Fibroblast of the conjunctiva (primary cell): ENCODE data around the gene YY1.
"Not testable (repeated sequence)": the region's sequence is repeated elsewhere in the genome, so short reads cannot be mapped to it uniquely, and the experiment has no call there.

ENCODE experiments used
- DNase-seq: peaks from one replicate; pipeline ENCODE4 v3.0.0-alpha.2; 2010; ENCODE audit warnings: low read depth

The YY1 gene

DNA sequence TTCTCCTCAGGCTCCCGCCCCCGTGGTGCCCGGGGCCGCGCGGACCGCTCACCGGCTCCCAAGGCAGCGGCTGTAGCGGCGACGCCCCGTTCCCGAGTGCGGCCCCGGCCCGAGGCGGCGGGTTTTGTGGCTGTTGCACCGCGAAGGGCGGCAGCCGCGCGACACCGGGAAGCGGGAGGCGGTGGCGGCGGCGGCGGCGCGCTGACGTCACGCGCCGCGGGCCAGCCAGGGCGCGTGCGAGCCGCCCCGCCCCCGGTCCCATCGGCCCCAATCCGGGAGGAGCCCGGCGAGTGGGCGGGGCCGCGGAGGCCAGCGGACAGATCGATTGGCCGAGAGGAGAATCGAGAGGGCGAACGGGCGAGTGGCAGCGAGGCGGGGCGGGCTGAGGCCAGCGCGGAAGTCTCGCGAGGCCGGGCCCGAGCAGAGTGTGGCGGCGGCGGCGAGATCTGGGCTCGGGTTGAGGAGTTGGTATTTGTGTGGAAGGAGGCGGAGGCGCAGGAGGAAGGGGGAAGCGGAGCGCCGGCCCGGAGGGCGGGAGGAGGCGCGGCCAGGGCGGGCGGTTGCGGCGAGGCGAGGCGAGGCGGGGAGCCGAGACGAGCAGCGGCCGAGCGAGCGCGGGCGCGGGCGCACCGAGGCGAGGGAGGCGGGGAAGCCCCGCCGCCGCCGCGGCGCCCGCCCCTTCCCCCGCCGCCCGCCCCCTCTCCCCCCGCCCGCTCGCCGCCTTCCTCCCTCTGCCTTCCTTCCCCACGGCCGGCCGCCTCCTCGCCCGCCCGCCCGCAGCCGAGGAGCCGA, at the start of gene YY1:
Gene YY1 (plus strand): TSS at position 726 of the 792 bp plus-strand sequence. CDS start 101 bp downstream, outside the sequence.
- DNase-seq = peak; percentile 94

DNA sequence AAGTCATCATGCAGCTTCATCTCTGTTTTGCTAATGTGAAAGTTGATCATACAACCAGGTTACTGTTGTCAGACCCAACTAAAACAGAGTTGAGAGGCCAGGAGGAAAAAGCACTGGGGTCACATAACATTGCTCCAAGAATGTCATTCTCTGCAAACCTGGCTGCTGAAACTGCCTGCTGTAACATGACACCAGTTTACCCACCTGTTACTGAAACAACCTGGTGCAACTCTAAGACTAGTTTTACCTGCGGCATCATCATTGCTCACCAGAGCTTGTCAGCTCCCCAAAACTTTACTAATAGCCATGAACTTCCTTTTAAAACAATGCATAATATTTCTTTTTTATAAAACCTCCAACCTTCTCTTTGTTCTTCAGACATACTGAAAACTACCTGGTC, 48.8 kb upstream of the YY1 start:
- DNase-seq = no peak

DNA sequence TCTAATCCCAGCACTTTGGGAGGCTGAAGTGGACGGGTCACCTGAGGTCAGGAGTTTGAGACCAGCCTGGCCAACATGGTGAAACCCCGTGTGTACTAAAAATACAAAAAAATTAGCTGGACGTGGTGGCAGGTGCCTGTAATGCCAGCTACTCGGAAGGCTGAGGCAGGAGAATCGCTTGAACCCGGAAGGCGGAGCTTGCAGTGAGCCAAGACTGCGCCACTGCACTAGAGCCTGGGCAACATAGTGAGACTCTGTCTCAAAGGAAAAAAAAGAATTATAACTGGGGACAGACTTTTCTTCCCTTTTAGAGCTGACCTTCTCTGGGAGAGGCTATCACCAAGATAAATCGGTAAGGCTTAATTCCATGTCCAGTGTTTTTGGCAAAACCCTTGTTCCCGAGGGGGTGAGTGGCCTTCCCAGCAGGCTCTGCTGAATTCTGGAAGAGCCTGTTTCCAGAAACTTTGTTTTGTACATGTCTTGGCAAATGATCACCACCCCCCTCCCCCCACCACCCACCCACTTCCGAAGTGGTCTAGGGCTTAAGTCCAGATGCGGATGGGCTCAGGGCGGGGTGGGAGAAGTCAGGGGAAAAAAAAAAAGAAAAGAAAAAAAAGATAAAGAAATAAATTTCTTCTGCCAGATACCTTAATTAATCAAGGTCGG, 47.2 kb upstream of the YY1 start:
- DNase-seq = no peak

DNA sequence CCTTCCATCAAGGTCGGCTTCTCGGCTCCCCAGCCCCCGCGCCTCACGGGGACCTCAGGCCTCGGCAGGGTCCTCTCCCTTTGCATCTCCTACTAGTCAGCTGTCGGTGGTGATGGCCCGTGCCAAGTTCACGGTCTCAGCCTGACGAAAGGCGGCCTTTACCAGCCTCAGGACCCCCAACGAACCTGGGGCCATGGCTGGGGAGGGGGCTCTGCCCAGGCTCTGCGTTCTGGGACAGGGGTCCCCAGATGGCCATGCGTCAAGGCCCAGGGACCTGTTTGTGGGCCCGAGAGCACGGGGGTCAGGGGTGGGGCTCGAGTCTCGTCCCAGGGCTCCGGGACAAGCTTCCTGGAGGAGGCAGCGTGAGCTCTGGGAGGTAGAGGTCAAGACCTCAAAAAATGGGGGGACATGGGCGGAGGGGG, 46.7 kb upstream of the YY1 start:
- no peak for DNase-seq

DNA sequence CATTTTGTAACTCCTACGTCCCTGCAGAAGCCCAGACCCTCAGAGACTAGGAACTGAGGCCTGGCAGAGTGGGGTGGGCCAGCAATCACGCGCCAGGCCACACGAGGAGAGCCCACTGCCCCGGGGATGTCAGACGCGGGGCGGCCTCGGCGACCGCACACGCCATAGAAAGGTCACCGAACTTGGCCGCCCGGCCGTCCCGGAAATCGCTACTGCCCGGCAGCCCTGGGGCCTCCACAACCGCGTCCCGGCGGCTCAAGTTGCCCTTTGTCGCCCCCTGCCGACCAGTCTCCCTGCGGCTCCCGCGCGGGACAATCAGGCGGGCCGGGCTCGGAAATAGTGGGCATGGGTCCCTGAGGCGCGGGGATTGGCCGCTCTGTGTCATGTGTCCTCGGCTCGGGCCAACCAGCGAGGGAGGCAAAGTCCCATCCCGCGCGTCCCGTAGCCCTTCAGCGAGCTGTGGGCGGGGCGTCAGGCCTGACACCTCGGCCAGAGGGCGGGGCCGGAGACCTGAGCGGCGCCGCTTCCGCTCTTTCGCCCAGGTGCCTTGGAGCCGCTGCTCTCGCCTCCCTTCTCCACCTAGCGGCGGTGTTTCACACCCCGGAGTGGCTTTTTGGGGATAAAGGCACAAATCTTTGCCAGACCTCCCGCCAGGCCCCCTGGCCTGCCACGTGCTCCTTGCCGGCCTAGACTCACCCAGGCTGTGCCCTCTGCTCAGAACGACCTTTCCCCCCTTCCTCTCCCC, 46.1 kb upstream of the YY1 start:
- peak; percentile 94 for DNase-seq

DNA sequence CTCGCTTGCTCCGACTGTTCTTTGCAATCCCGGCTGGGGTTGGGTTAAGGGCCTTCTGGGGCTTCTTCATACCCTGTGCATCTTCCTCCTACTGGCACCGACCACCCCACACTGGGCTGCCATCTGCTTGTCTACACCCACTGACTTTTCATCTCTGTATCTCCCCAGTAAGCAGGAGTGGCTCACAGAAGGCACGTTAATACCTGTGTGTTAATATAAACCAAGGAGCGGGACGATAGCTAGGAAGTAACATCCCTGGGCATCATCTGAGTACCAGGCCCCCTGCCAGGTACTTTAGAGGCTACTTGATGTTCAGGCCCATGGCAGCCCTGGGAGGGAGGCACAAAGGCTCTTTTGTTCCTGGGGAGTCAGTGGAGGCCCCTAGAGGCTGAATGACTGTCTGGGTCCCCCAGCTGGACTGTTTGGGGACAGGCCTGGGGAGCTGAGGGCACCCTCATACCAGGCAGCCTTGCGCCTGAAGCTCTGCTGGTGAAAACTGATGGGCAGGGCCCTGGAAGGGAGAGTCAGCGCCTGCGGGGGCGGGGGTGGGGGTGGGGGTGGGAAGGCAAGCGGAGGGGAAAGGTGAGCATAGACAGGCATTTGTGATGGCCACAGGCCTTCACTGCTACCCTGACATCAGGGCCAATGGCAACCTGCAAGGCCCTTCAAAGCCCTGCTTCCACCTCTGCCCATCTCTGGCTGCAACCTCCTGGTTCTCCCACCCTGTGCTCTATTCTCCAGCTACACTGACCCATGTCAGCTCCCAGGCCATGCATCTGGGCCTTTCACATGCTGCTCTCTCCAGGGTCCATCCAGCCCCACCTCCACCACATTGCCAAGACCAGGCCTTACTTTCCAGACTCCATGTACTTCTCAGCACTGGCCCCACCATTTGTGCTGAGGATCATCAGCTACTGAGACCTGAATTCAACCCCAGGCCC, 45.3 kb upstream of the YY1 start:
- no peak for DNase-seq

DNA sequence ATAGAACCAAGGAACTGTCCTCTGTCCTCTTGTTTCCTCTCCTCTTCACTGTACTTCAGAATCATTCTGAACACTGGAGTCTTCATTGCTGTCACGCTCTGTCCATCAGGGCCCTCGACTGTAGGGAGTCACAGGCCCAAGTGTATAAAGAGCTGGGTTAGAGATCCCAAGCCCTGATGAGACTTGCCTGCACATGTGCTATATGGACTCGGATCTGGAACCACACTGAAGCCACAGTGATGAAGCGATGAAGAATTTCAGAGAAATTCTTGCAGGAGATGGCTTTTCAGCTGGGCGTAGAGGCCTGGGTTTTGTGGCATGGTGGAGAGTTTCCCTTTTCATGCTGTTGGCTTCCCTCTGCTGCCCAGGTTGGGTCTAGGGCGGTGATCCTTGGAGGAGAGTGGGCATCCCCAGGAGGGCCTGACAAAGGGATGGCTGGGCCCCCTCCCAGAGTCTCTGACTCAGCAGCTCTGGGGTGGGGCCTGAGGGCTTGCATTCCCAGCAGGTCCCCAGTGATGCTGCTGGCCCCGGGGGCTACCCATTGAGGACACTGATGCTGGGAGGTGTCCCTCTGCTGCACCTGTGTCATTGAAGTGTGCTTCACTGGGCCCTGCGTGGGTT, 39.6 kb upstream of the YY1 start:
- no peak for DNase-seq

DNA sequence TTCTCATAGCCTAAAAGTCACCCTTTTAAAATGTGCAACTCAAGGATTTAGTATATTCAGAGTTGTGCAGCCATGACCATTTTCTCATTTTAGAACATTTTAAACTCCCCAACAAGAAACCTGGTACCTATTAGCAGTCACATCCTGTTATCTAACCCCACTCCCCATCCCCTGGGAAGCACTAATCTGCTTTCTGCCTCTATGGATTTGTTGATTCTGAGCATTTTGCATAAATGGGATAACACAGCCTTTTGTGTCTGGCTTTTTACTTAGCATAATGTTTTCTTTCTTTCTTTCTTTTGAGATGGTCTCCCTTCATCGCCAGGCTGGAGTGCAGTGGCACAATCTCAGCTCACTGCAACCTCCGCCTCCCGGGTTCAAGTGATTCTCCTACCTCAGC, 38.6 kb upstream of the YY1 start:
- no peak for DNase-seq

DNA sequence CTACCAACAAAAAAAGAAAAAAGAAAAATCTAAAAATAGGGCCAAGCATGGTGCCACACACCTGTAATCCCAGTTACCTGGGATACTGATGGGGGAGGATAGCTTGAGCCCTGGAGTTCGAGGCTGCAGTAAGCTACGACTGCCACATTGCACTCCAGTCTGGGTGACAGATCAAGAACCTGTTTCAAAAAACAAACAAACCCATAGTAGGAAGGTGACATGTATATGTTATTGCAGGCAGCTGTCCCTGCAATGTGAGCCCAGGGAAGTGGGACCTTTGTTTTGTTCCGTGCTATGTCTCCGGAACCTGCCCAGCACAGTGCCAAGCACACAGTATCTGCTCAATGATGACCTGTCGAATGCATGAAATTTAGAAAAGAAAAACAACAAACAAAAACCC, 37.2 kb upstream of the YY1 start:
- DNase-seq = no peak

DNA sequence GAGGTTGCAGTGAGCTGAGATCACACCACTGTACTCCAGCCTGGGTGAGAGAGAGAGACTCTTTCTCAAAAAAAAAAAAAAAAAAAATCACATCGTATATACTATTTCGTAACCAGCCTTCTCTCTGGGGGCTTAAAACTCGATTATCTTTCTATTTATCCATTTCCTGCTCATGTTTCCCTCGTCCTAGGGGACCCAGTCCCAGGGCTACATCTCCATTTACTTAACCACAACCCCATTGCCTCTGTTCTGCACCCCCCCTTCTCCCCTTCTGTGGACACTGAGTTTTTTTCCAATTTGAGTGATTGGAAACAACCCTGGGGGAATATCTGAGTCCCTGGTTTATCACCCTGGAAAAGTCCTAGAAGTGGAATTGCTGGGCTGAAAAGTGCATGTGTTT, 36.2 kb upstream of the YY1 start:
- no peak for DNase-seq

DNA sequence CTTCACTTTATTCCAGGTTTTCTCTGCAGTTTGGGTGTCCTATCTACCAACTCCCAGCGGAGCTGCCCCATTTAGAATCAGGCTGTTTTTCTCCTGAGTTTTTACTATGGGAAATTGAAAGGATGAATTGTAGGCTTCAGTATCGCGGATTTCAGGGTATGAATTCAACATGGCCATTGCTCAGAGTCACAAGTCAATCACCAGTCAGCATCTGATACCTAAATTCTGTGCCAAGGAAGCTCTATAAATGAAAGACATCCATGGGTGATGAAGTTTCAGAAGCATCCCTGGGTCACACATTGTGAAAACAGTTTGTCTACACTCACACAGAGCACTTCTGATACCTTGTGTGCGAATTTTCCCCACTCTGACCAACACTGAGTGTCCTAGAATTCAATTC, 35.8 kb upstream of the YY1 start:
- DNase-seq = no peak

DNA sequence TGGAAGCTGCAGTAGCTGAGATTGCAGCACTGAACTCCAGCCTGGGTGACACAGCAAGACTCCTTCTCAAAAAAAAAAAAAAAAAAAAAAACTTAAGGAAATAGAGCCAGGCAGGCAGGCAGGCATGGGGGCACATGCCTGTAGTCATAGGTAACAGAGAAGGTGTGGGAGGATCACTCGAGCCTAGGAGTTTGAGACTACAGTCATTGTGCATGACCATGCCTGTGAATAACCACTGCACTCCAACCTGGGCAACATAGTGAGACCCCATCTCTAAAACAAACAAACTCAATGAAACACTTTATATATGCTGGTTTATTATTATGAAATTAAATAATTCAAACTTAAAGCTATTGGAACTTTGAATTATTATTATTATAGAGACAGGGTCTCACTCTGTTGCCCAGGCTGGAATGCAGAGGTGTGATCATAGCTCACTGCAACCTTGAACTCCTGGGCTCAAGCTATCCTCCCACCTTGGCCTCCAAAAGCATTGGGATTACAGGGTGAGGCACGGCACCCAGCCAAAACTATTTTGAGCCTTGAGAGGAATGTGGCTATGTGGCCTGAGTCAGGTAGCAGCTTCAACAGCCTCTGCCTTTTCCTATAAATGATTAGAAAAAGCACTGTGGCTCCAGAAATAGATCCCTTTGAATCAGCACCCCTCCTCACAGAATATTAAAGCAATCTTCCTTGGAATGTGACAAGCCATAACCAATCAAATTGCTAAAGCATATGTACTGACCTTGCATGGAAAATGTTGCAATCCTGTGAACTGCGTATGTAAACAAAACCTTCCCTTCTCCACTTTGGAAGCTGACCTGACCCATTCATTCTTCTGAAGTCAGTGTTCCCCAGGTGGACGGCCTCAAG, 34.7 kb upstream of the YY1 start:
- no peak for DNase-seq

DNA sequence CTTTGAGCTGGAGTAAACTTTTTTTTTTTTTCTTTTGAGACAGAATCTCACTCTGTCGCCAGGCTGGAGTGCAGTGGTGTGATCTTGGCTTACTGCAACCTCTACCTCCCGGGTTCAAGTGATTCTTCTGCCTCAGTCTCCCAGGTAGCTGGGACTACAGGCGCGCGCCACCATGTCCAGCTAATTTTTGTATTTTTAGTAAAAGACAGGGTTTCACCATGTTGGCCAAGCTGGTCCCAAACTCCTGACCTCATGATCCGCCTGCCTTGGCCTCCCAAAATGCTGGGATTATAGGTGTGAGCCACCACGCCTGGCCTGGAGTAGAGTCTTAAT, 34.1 kb upstream of the YY1 start:
- not testable (repeated sequence) for DNase-seq

DNA sequence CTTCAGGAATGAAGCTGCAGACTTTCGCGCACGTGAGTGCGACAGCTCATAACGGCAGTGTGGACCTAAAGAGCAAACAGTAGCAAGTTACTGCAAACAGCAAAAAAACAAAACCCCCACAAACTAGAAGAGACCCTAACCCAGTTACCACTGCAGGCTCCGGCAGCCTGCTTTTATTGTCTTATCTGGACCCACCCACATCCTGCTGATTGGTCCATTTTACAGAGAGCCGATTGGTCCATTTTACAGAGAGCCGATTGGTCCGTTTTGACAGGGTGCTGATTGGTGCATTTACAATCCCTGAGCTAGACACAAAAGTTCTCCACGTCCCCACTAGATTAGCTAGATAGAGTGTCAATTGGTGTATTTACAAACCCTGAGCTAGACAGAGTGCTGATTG, 31.4 kb upstream of the YY1 start:
- not testable (repeated sequence) for DNase-seq

DNA sequence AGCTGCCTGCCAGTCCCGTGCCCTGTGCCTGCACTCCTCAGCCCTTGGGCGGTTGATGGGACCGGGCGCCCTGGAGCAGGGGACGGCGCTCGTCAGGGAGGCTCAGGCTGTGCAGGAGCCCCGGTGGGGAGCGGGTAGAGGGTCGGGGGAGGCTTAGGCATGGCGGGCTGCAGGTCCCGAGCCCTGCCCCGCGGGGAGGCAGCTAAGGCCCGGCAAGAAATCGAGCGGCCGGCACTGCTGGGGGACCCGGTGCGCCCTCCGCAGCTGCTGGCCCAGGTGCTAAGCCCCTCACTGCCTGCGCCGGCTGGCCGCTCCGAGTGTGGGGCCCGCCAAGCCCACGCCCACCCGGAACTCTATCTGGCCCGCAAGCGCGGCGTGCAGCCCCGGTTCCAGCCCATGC, 30.8 kb upstream of the YY1 start:
- not testable (repeated sequence) for DNase-seq

DNA sequence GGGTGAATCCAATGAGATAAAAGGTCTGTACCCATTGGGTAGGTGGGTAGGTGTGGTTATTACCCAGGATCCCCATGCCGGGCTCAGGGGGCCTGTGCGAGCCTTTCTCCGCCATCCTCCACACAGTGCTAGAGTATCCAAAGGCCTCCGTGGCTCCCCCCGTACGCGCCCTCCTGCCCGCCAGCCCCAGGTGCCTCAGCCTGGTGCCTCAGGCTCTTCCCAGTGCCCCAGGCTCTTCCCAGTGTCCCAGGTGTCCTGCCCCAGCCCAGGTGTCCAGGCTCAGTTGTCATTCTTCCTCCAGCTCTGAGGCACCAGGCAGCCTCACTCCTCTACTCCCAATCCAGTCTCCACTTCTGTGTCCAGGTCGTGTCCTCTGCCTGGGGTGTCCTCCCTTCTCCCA, 27.6 kb upstream of the YY1 start:
- no peak for DNase-seq

DNA sequence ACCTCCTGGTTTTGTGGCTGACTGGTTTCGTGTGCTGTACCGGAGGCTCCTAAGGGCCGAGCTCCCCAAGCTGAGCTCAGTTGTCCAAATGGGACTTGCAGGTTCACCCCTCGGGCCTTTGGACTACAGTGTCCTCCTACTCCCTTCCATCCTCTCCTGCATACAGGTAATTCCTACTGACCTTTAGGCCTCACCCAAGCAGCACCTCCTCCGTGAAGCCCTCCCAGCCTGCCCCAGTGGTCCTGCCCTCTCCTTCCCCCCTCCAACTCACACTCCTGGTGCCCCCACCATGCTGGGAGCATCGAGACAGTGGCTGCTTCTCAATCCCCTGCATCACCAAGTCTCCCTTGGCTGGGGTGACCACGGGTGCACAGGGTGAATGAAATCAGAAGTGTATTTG, 27.1 kb upstream of the YY1 start:
- no peak for DNase-seq

DNA sequence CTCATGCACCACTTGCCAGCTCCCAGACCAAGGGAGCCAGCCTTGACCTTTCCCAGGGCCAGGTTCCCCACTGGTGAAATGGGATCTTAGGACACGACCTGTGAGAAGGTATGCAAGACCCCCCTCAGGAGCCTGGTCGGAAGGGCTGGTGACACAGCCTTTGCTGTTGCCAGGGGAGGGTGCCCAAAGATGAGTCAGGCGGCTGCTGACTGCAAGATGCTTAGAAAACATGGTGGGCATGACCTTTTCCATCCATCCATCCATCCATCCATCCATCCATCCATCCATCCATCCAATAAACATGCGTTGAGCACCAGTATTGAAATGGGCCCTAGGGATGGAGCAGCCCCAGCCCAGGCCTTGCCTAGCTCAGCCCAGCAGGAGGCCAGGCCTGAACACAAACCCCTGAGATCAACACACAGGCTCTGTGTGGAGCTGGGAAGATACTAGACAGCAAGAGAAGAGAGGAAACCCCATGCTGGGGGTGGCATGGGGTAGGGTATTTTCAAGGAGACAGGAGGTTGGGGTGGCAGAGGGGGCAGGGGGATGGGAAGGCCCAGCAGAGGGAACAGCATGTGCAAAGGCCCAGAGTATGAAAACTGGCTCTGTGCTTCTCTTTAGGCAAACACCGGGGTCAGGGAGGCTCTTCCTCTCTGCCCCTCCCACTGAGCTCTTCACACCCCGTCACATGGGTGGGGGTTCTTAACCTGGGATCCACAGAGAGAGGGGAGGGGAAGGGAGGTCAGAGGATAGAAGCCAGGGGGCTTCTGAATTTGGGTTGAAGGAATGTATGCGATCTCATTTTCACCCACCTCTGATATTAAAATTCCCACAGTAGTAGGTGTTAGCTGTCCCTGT, 26.2 kb upstream of the YY1 start:
- DNase-seq = no peak

DNA sequence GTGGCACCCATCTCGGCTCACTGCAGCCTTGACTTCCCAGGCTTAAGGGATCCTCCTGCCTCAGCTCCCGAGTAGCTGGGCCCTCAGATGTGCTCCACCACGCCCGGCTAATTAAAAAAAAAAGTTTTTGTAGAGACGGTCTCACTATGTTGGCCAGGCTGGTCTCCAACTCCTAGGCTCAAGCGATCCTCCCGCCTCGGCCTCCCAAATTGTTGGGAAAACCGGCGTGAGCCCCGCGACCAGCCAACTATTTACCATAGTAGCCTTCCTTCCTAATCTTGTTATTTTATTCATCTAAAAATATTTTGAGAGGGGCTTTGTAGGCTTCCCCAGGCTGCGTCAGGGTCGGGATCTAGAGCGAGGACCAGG, 25.4 kb upstream of the YY1 start:
- no peak for DNase-seq
